ENCODE measurements around the gene SMPDL3B. TPM values are rescaled to one million over a fixed set of nuclear protein-coding genes. Genes with fewer than 3 reads are reported as not detected.
A peak's percentile ranks its signal among the peaks of the same experiment; 100 is the strongest.

SMPDL3B gene
- polyA plus RNA-seq, 3 donors, result 0.13 to 0.21 TPM; not detected in 1

GRCh38 chr1:27941671-27942540, 7.1 kb downstream of the SMPDL3B start:
- Mint-ChIP-seq H3K9me3 (no peaks in the 10 kb centered on the region), H3K27ac (peak overlapping the region; percentile 97 to 99 (median 99)), H3K4me1 (peaks cover 59% of the 10 kb centered on the region), H3K4me3 (no peak overlapping the region), H3K36me3 (peaks cover 0 to 3% of the 10 kb centered on the region in 2 donors), H3K27me3 (ENCODE audit: low read depth in 3 of 3) (peaks cover 0 to 3% (median 2%) of the 10 kb centered on the region in 3 donors)
- Histone ChIP-seq H3K4me3 (replicated peaks in 1 of 3; ENCODE audit: low read depth in 2 of 3, low read length in 3 of 3) (no peak overlapping the region), H3K27ac (ENCODE audit: low read depth in 1 of 2, low read length in 2 of 2) (peak overlapping the region; percentile 91 to 98), H3K36me3 (replicated peaks in 1 of 2; ENCODE audit: control insufficient read depth in 1 of 2, insufficient read depth in 2 of 2, low read length in 2 of 2) (no peaks in the 10 kb centered on the region), H3K9me3 (replicated peaks in 1 of 2; ENCODE audit: control insufficient read depth in 1 of 2, insufficient read depth in 1 of 2, low read length in 2 of 2) (no peaks in the 10 kb centered on the region), H3K4me1 (ENCODE audit: control insufficient read depth in 1 of 2, insufficient read depth in 2 of 2, low read length in 2 of 2) (peaks cover 59 to 67% of the 10 kb centered on the region in 2 donors), H3K27me3 (ENCODE audit: control insufficient read depth in 2 of 2, insufficient read depth in 2 of 2, low read length in 2 of 2) (no peaks in the 10 kb centered on the region), H2AFZ (ENCODE audit: insufficient read depth, low read depth, low read length, poor library complexity, severe bottlenecking) (peak overlapping the region; percentile 41), H3K4me2 (replicated peaks; ENCODE audit: extremely low read depth, low read length, poor library complexity, severe bottlenecking) (no peak overlapping the region), H3K9ac (ENCODE audit: insufficient read depth, low read length, poor library complexity, severe bottlenecking) (peak overlapping the region; percentile 63), H3K79me2 (ENCODE audit: insufficient read depth, low read length) (no peaks in the 10 kb centered on the region), H4K20me1 (ENCODE audit: insufficient read depth, low read length) (no peaks in the 10 kb centered on the region)
- no peak for DNase-seq
- intact Hi-C loops (cut with micrococcal nuclease), result loop anchor here (2.0 to 5.0 kb wide), 3 partner anchors 35 to 37 kb away; no protein-coding TSS in a partner anchor
- TF ChIP-seq CTCF (IDR thresholded peaks at IDR 0.05), result no peak
- WGBS (ENCODE audit: insufficient coverage), result 83% methylated on average over 8 of the region's 12 CpGs

- H3K4me1 Mint-ChIP-seq, result peaks cover 57% of the 10 kb centered on the region
- H2AFZ ChIP-seq (ENCODE audit: insufficient read depth, low read depth, low read length, poor library complexity, severe bottlenecking), result no peak overlapping the region
- H3K4me3 ChIP-seq (replicated peaks in 1 of 3; ENCODE audit: low read depth in 2 of 3, low read length in 3 of 3), result no peak overlapping the region
- intact Hi-C loops (cut with micrococcal nuclease), result no loop called here
- H3K9ac ChIP-seq (ENCODE audit: insufficient read depth, low read length, poor library complexity, severe bottlenecking), result no peak overlapping the region
- 100% methylated on average over 3 of the region's 5 CpGs for WGBS (ENCODE audit: insufficient coverage)
- peaks cover 0 to under 1% of the 10 kb centered on the region in 2 donors for H3K36me3 Mint-ChIP-seq
- DNase-seq, result no peak
- H3K9me3 ChIP-seq (replicated peaks in 1 of 2; ENCODE audit: control insufficient read depth in 1 of 2, insufficient read depth in 1 of 2, low read length in 2 of 2), result no peaks in the 10 kb centered on the region
- peaks cover 0 to 2% (median under 1%) of the 10 kb centered on the region in 3 donors for H3K27me3 Mint-ChIP-seq (ENCODE audit: low read depth in 3 of 3)
- no peak for TF ChIP-seq CTCF (IDR thresholded peaks at IDR 0.05)
- H3K79me2 ChIP-seq (ENCODE audit: insufficient read depth, low read length), result no peaks in the 10 kb centered on the region
- H3K27ac ChIP-seq (ENCODE audit: low read depth in 1 of 2, low read length in 2 of 2), result peak overlapping the region; percentile 91 to 98
- H3K4me1 ChIP-seq (ENCODE audit: control insufficient read depth in 1 of 2, insufficient read depth in 2 of 2, low read length in 2 of 2), result peaks cover 57 to 63% of the 10 kb centered on the region in 2 donors
- H3K4me2 ChIP-seq (replicated peaks; ENCODE audit: extremely low read depth, low read length, poor library complexity, severe bottlenecking), result no peak overlapping the region
- H3K4me3 Mint-ChIP-seq, result no peak overlapping the region
- peak overlapping the region; percentile 97 to 99 (median 99) for H3K27ac Mint-ChIP-seq
- no peaks in the 10 kb centered on the region for H3K9me3 Mint-ChIP-seq
- H3K27me3 ChIP-seq (ENCODE audit: control insufficient read depth in 2 of 2, insufficient read depth in 2 of 2, low read length in 2 of 2), result no peaks in the 10 kb centered on the region
- H4K20me1 ChIP-seq (ENCODE audit: insufficient read depth, low read length), result no peaks in the 10 kb centered on the region
- H3K36me3 ChIP-seq (replicated peaks in 1 of 2; ENCODE audit: control insufficient read depth in 1 of 2, insufficient read depth in 2 of 2, low read length in 2 of 2), result no peaks in the 10 kb centered on the region
These were observed 10.2 kb downstream of the SMPDL3B start for GRCh38 chr1:27945020-27945419.
